ENCODE measurements around the gene NCKAP5.

The NCKAP5 gene

GRCh38 chr2:132998221-132998620, 570.0 kb downstream of the NCKAP5 start:
- FAIRE-seq (no peak), DNase-seq (ENCODE audit: extremely low spot score, insufficient read length, low read depth) (no peak)

DNA sequence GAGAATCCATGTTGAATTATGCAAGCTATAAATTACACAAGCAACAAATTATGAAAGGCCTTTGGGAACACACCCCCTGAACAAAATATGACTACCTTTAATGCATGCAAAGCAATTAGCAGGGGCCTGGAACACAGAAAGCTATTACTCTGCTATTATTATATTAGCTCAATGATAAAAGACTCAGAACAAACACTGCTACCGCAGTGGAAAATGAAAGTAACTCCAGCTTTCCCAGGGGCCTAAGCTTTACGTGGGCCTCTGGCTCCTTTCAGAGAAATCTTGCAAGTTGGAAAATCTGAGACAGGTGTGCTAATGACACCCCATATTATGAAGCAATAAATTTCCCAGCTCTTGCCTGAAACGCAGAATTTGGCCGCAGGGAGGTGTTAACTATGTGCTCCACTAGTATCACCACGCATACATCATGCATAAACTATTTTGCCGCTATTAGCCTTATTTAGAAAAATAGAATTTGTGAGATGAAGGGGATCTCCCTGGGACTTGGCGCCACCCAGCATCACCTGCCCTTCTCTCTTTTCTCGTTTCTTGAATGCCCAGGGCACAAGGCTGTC, 576.7 kb downstream of the NCKAP5 start:
- no peak for DNase-seq (ENCODE audit: extremely low spot score, insufficient read length, low read depth)
- FAIRE-seq = no peak

DNA sequence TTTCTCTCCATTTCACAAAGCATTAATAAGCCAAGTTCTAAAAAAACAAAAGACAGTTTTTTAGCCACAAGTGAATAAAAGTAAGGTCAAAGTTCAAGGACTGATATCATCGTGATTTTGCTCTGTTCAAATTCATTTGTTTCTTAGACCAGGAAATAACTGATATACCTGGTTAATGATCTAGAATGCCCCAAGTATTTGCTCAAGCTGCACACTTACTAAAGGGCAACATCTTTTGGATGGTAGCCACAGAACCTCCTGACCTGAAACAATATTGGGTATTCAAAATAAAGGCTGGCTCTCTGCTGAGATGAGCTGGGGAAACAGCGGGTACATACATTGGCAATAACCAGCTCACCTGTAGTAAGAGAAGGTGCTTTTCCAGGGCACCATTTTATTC, 583.5 kb downstream of the NCKAP5 start:
- no peak for DNase-seq (ENCODE audit: extremely low spot score, insufficient read length, low read depth)
- no peak for FAIRE-seq

DNA sequence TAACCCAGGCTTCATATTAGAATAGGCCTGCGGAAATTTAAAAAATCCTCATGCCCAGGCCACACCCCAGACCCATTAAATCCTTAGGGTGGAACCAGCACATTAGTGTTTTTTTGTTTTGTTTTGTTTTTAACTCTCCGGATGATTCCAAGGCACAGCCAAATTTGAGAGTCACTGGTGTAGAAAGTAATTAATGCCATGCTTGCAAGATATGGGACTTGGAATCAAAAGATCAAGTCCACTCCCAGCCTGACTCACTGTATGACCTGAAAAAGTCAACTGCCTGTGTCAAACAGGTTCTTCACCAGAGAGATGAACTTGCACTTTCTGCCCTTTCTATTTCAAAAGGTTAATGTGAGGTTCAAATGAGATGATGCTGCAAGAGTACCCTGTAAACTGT, 588.0 kb downstream of the NCKAP5 start:
- FAIRE-seq (peak; percentile 52), DNase-seq (ENCODE audit: extremely low spot score, insufficient read length, low read depth) (no peak)

- DNase-seq (ENCODE audit: extremely low spot score, insufficient read length, low read depth) = no peak
- peak; percentile 70 for FAIRE-seq
Measured at GRCh38 chr2:132979339-132980093, 588.7 kb downstream of the NCKAP5 start.

DNA sequence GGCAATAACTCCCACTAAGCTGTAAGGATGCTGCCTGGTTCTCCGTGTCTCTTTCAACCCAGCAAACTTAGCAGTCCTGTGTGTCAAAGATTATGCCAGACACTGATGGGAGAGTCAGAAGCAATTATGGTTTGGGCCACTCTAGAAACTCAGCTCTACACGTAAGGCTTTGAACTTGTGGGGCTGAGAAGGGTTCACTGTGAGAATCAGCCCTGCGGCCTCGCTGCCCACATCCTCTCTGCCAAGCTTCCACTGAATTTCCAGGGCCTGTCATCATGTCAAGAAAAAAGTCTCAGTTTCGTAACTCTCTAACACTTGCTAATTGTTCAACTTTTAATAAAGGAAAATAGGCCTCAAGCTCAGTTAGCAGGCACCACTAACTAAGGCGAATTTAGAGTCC, 589.4 kb downstream of the NCKAP5 start:
- DNase-seq (ENCODE audit: extremely low spot score, insufficient read length, low read depth) = no peak
- peak; percentile 74 for FAIRE-seq

- DNase-seq (ENCODE audit: extremely low spot score, insufficient read length, low read depth) (no peak), FAIRE-seq (no peak)
Measured at GRCh38 chr2:132977812-132978529, 590.3 kb downstream of the NCKAP5 start.

DNA sequence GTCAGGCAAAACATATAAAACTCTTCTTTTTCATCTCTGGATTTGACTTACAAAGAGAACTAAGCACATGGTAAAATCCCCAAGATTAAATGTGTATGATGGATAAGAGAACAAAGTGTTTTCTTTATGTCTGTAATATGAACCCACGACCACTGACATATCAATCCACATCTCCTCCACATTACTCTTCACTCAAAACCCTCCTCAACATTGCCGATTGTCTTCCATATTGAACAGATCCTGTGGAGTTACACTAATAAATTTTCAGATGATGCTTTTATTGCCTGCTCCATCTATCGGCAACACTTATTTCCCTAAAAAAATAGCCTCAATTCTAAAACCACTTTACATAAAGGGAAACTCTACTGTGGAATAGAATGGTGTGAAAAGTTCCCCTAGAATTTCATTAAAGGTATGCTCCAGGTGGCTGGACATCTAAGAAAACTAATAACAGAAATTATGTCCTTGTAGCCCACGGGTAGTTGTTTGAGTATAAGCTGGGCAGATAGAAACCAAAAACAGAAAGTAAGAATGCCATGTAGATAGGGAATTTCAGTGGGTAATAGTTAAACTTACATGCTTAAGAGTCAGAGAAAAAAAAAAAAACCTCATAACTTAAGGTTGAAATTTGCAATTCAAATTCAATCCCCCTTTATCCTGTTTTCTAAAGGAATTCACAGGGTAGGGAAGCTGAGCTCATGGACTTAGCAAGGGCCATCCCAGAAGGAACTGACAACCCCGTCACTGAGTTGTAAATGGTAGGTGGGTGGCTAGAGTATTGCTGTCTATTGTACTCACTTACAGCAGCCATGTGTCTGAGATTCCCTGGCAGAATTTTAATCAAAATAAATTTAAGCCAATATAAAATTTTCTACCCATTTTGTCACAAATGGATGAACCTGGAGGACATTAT, 592.8 kb downstream of the NCKAP5 start:
- DNase-seq (ENCODE audit: extremely low spot score, insufficient read length, low read depth) = no peak
- no peak for FAIRE-seq

DNA sequence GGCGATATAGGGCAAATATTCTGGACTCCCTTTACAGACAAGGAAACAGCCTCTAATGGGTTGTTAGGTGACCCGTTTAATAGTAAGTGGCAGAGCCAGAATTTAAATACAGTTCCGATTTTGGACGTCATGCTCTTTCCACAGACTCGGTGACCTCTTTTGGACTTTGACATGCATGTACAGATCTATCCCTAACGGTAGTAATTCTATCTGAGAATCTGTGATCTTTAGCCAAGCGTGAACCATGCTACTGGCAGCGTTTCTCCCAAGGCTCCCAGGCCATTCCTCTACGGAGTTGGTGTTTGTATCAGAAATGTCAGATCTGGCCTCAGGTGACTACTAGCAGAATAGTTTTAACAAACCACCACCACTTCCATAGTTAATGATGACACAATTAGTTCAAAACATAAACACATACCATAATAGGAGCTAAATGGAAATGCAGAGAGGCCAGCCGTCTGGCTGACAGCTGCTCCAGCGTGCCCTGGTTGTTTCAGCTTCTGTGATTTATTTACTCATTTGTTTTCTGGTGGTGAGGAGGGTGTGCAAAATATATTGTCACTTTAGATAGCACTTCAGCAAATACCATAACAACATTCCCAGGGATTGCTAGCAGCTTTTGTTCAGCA, 593.7 kb downstream of the NCKAP5 start:
- FAIRE-seq = no peak
- DNase-seq (ENCODE audit: extremely low spot score, insufficient read length, low read depth) = no peak

- FAIRE-seq (no peak), DNase-seq (ENCODE audit: extremely low spot score, insufficient read length, low read depth) (no peak)
Measured at GRCh38 chr2:132971310-132972061, 596.8 kb downstream of the NCKAP5 start.

DNA sequence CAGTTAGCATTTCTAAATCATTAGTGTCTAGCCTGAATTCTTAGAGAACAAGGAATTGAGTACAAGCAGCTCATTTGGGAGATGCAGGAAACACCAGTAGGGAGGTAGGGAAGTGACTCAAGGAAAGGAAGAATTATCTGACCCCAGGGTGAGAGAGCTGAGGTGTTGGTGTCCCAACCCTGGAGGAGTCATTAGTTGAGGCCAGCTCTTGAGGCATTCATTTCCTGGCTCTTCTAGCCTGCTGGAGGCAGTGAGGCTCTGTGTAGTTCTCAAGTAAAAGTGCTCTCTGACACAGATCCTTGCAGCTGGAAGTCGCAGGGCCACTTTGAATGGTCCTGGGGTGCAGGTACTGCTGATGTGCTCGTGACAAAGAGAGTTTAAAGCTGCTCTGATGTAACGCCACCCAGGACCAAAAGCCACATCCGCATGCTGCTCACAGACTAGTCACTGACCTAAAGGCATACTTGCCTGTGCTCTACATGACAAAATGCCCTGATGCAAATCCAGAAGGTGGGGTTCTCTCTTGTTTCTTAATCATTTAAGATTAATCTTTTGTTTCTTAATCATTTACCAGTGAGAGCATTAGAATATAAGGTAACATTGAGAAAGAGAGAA, 598.8 kb downstream of the NCKAP5 start:
- FAIRE-seq (no peak), DNase-seq (ENCODE audit: extremely low spot score, insufficient read length, low read depth) (no peak)

GRCh38 chr2:132965460-132965859, 602.8 kb downstream of the NCKAP5 start:
- DNase-seq (ENCODE audit: extremely low spot score, insufficient read length, low read depth) (no peak), FAIRE-seq (no peak)

DNA sequence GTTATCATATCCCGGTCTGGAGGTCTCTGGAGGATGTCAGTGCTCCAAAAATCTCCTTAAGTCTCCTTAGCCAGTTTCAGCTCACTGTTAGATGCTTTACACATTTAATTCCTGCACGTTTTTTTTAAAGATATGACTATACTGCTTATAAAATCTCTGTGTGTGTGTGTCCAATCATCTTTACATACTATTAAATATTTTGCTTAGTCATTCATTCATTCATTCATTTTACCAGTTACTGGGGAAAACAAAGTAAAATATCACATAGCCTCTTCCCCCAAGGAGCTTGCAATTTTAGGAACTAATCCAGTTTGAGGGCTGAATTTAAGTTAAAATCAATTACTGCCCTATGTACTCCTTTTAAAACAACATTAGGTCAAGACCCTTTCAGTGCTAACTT, 605.1 kb downstream of the NCKAP5 start:
- FAIRE-seq (no peak), DNase-seq (ENCODE audit: extremely low spot score, insufficient read length, low read depth) (no peak)

GRCh38 chr2:132958887-132959286, 609.4 kb downstream of the NCKAP5 start:
- FAIRE-seq = no peak

GRCh38 chr2:132955871-132956615, 612.2 kb downstream of the NCKAP5 start:
- DNase-seq (ENCODE audit: extremely low spot score, insufficient read length, low read depth) = no peak
- FAIRE-seq = no peak

More at GRCh38 chr2:132958887-132959286, 609.4 kb downstream of the NCKAP5 start:
- DNase-seq (ENCODE audit: extremely low spot score, insufficient read length, low read depth) = no peak

DNA sequence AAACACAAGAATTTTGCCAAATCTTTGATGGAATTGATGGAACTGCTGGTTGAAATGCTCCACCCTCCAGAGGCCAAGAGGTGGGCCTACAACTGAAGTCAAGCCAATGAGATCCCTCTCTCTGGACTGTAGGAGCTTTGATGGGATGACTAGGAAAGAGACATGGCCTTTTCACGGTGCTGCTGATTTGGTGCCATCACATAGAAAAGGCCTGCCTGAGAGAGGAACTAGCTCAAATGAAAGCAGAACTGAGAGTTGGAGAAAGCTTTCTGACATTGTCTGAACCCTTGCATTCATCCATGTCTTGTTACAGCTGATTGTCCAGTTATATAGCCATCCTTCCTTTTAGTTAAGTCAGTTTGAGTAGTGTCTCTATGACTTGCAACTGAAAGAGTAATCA, 614.5 kb downstream of the NCKAP5 start:
- DNase-seq (ENCODE audit: extremely low spot score, insufficient read length, low read depth) (no peak), FAIRE-seq (peak; percentile 84)

DNA sequence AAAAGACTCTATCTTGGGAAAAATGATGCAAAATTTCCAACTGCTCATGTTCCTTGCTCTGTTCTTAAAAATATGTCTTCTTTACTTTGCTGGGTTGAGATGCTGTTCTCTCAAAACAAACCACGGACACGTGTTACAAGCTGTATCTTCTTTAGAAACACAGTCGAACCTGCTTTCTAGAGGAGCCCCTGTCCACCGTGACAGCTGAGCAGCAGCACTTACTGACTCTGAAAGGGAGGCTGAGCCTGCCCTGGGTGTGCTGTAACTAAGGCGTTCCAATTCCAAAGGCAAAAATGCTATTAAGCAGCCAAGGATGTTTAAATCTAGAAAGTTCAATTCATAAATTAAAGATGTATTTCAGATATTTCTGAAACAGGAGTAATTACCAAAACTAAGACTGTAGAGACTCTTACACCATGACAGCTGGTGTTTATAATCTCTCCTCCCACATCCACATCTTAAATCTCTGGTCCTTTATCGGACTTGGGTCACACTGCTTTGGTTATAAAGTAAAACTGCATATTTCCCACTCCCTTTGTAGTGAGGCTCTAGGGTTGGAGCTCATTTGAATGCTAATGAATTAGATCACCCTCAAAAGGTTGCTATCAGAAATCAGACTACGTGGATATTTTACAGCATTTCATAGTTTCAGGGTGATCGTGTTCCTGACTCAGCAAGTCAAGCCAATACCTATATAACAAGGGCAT, 617.1 kb downstream of the NCKAP5 start:
- DNase-seq (ENCODE audit: extremely low spot score, insufficient read length, low read depth) = no peak
- no peak for FAIRE-seq
